Erythroblast (primary cell): Measurements from ENCODE around the gene SMAD2.

Experiments
- GATA1 ChIP-seq: IDR thresholded peaks from 2 replicates; pipeline ENCODE4 v1.6.1; 2011; ENCODE audit warnings: low read depth, mild to moderate bottlenecking, control low read depth, low read length, moderate library complexity
- POLR2A ChIP-seq: IDR thresholded peaks from 2 replicates; pipeline ENCODE4 v1.6.1; 2011; ENCODE audit warnings: mild to moderate bottlenecking, low read length

- TF ChIP-seq POLR2A (no peak), GATA1 (no peak)
Observed at GRCh38 chr18:47817795-47818077, 112.7 kb downstream of the SMAD2 start.
